ENCODE results near the gene IL12A.

Gene IL12A

DNA sequence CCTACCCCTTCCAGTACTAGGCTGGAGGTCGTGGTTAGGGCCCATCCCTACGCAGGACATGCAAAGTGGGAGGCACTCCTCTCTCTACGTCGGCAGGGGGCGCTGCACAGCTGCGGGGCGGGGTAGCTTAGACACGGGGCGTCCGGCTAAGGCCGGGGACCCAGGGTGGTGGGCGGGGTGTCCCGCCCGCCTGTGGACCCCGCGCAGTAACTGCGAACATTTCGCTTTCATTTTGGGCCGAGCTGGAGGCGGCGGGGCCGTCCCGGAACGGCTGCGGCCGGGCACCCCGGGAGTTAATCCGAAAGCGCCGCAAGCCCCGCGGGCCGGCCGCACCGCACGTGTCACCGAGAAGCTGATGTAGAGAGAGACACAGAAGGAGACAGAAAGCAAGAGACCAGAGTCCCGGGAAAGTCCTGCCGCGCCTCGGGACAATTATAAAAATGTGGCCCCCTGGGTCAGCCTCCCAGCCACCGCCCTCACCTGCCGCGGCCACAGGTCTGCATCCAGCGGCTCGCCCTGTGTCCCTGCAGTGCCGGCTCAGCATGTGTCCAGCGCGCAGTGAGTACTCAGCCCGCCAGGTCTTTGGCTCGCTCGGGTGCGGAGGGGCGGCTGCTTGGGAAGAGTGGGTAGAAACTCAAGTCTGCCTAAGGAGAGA is at the start of gene IL12A:
TSS of gene IL12A (plus strand) at position 219 of the 655 bp plus-strand sequence.
- no peak for DNase-seq

GRCh38 chr3:159941038-159942000 is 47.3 kb upstream of the IL12A start:
- DNase-seq, result no peak

- DNase-seq, result no peak
Measured at GRCh38 chr3:159944781-159945180, 43.9 kb upstream of the IL12A start.

GRCh38 chr3:159945930-159946329 is 42.7 kb upstream of the IL12A start:
- no peak for DNase-seq

- no peak for DNase-seq
Measured at GRCh38 chr3:159947220-159947619, 41.4 kb upstream of the IL12A start.

DNA sequence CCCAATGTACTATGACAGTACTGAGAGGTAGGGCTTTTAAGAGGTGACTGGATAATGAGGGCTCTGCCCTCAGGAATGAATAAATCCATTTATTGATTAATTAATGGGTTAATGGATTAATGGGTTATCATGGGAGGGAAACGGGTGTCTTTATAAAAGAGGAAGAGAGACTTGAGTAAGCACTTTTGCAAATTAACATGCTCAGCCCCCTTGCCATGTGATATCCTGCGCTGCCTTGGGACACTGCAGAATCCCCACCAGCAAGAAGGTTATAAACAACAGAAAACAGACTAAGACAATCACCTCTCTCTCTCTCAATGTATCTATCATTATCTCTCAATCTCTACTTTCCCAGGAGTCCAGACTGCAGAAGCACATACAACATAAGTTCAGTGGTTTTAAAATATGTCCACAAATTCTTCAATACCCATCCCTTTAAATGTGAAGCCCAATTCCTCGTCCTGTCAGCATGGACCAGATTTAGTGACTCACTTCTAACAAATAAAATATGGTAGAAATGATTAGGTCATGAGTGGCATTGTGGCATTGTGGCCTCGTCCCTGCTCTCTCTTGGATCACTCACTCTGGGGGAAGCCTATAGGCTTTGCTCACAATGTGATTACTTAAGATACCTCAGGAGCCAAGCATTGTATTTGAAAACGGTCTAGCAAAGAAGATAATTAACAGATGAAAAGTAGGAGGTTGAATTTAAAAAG is 40.0 kb upstream of the IL12A start:
- no peak for DNase-seq

DNA sequence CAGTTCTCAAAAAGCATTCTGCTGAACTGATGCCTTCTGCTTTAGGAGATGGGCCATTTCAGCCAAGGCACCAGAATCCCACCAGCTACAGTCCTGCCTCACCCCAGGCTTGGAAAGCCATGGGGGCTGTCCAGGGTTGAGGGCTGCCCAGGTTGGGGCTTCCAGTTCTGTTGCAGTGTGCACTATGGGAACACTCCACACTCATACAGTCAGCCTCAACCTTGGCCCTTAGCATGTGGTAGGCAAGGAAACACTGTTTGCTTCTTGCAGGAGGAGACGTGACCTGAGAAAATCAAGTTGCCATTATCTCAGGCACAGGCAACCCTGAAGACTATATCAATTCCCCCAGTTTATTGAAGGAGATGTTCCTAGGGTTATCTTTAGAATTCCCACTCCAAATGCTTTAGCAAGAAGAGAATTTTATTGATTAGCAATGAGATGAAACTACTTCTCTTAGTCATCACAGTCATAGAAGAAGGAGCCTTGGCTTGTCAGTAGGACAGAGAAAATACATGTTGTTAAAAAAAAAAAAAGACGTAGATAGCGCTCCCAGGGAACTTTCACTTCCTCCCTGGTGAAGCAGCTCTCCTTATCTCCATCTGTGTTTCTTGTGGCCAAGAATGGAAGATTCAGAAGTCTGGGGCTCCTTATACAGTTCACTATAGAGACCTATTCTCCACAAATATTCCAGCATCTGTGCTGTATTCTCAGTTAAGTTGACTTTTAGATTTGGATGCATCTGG is 38.3 kb upstream of the IL12A start:
- DNase-seq, result no peak

- DNase-seq, result no peak
Measured at GRCh38 chr3:159951540-159951939, 37.1 kb upstream of the IL12A start.

DNA sequence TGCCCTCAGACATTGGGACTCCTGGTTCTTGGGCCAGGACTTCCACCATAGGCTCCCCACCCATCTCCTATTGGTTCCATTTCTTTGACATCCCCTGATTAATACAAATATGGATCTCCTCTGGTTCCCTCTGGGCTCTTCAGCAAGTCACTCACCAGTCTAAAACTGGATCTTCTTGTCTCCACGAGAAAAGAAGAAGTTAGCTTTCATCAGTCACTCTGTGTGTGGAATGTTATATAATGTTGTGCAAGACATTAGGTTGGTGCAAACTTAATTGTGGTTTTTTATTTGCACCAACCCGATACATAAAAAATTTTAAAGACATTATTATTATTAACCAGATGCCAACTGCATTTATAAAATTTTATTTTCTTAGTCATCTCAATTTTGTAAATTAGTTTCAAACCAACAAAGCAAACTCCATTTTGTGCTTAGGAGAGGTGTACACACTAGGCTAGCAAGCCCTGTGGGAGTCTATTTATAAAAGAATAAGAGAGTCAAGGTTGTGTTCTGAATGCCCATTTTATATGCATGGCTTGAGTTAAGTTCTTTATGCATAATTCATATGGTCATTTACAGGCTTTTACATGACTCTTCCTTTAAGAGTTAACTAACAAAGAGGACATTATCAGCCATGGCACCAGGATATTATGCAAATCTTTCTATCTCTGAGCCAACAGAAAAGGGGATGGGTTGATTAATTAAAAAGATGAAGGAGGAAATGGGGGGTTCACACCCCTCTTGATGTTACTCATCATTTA is 35.1 kb upstream of the IL12A start:
- no peak for DNase-seq

- no peak for DNase-seq
Measured at GRCh38 chr3:159960188-159961148, 28.2 kb upstream of the IL12A start.

DNA sequence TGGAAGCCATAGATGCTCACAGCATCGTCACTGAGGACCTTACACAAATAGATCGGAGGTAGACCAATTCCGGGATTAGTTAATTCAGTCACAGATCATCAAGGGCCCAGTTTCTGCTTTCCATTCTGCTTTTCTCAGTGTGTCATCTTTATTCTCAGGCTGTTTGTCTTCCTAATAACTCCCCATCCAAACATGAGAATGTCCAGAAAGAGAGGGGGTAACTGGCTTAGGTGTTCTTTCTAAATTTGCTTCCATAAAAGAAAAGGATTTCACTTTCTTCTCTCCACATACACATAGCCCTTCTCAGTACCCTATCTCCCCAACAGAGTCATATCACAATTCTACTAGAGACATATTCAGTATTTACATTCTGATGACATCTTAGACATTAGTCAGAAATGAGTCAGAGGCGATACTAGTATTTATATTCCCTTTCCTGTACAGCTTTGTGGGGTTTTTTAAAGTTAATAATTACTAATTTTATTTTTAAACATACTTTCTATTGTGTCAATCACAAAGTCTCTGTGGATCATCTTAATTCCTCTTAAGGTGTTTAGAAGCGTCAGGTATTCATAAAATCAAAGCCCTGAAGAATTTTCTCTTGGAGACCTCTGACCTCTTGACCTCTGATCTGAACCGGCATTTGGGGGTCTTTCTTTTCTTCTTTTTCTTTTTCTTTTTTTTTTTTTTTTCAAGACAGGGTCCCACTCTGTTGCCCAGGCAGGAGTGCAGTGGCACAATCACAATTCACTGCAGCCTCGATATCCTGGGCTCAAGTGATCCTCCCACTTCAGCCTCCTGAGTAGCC is 24.3 kb upstream of the IL12A start:
- no peak for DNase-seq

GRCh38 chr3:159971311-159971710 is 17.3 kb upstream of the IL12A start:
- DNase-seq, result peak; percentile 13

- DNase-seq, result no peak
Measured at GRCh38 chr3:159977295-159977694, 11.3 kb upstream of the IL12A start.

GRCh38 chr3:159978353-159978752 is 10.3 kb upstream of the IL12A start:
- DNase-seq, result no peak

DNA sequence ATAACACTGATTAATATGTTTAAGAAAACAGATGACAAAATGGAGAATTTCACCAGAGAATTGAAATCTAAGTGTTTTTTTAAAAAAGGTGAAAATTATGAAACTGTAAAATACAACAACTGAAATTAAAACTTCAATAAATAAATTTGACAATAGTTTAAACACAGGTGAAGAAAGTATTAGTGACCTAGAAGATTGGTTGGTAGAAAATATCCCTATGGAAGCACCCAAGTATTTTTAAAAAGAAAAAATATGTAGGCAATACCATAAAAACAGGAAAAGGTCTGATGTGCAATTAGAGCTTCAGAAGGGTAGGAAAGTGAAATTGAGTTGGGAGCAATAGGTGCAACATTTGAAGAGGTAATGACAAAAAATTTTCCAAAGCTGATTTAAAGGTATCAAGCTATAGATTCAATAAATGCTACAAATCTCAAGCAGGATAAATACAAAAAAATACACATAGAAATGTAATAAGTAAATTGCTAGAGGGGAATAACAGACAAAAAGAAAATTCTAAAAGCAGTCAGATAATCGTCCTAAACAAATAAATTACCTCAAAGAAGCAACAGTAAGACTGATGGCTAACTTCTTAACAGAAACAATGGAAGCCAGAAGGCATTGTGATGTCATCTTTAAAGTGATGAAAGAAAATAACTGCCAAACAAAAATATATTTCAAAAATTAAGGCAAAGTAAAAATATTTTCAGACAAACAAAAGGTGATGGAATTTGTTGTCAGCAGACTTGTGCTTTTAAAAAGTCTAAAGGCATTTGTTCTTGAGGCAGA is 9.5 kb upstream of the IL12A start:
- no peak for DNase-seq

DNA sequence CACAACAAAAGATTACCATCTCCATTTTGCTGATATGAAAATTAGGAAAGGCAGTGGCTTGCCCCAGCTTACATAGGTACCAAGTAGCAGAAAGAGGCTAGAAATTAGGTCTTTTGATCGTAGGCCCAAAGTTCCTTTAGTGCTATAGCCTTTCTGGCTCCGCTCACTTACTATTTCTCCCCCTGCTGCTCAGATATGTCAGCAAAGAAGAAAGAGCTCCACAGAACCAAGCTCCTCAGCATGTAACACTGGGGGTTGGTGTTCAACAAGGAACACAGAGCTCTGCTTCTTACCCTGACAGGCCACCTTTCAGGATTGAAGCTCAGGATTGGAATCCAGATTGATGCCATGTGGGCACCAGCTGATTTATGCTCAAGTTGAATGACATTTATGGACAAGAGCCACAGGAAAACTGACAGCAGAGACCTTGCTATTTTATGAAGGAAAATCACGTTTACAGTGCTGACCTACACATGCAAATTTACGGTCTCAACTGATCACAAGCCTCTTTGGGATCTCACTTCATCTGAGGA is 6.1 kb upstream of the IL12A start:
- no peak for DNase-seq

DNA sequence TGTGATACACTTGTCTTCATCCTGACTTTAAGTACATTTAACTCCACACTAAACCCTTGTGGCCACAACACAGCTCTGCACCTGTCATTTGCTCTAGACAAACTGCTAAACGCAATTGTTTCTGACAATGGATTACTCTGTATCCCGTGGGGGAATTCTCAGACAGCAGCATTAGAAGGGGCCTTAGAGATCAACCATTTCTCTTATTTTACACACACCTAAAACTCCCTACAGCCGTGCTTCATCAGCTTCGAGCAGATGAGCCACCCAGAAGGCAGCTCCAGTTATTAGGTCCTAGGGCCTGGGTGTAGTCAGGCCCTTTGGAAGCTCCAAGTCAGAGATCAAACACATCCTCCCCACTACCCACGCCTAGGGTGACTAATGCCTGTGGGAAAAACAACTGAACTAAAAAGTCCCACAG is 1.3 kb upstream of the IL12A start:
- no peak for DNase-seq

DNA sequence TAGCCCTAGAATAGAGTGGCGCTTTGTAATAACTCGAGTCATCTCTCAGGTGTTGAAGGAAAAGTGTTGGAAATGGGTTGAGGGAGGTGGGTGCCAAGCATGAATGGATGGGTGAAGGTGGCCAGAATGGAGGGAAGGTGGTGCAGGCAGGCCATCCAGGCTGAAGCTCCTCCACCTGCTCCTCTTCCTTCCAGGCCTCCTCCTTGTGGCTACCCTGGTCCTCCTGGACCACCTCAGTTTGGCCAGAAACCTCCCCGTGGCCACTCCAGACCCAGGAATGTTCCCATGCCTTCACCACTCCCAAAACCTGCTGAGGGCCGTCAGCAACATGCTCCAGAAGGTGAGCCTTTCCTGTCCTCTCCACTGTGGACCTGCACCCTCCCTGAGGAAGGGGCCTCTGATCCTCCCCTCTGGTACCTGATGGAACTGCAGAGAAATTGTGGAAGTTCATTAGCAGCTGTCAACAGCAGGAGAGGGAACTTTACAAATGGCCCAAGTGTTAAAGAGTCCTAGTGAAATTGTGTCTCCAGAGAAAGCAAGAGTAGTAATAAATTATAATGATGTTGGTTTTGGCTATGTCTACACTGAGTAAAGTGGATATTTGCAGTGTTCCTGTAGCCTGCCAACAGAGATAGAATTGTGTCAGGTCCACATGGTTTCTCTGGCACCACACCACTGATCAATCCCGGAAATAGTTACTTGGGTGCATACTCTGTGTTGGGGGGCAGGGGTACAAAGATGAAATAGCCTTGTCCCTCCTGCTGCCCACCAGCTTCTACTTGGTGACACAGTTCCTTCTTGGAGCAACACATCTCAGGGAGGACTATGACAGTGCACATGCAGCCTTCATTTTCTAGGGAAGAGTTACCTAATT is 1.6 kb downstream of the IL12A start:
- DNase-seq, result no peak

All from NCI-H446 treated with DMSO at 0.1 percent for 48 hours (cell line).